Keratinocyte (primary cell): ENCODE measurements around the gene SLC7A14. TPM values are rescaled to one million over a fixed set of nuclear protein-coding genes. Genes with fewer than 3 reads are reported as not detected.

ENCODE experiments used
- DNase-seq: peaks from one replicate; pipeline ENCODE4 v3.0.0-alpha.2; 2011; ENCODE audit warnings: low read depth, missing footprints, low spot score
- FAIRE-seq: peaks from 2 replicates; lab custom pipeline; 2011; peaks lifted over from hg19 to GRCh38; lab: Jason Lieb, UNC
- H2AFZ ChIP-seq: 2 replicates; pipeline ENCODE4 v1.6.0; 2012; ENCODE audit warnings: low read length, control low read depth, inconsistent platforms; ENCODE audit not compliant: control insufficient read depth
- H3K27ac ChIP-seq: 2 replicates; pipeline ENCODE4 v1.5.1; 2011; ENCODE audit warnings: low read length; ENCODE audit not compliant: control insufficient read depth, insufficient read depth
- H3K27me3 ChIP-seq: 3 replicates; pipeline ENCODE4 v1.6.0; 2011; ENCODE audit warnings: low read length; ENCODE audit not compliant: control insufficient read depth, insufficient read depth; ENCODE audit errors: extremely low read depth
- H3K36me3 ChIP-seq, 2 experiments: 2 replicates in 1 of 2; 3 replicates in 1 of 2; pipeline ENCODE4 v1.5.1; 2011; ENCODE audit warnings: low read length in 2 of 2, mild to moderate bottlenecking in 1 of 2; ENCODE audit not compliant: control insufficient read depth in 2 of 2, insufficient read depth in 2 of 2; ENCODE audit errors: extremely low read depth in 1 of 2
- H3K4me1 ChIP-seq: 3 replicates; pipeline ENCODE4 v1.5.1; 2011; ENCODE audit warnings: low read length; ENCODE audit not compliant: control insufficient read depth, insufficient read depth; ENCODE audit errors: extremely low read depth
- H3K4me2 ChIP-seq: 3 replicates; pipeline ENCODE4 v1.6.0; 2011; ENCODE audit warnings: low read depth, low read length; ENCODE audit not compliant: control insufficient read depth, insufficient read depth; ENCODE audit errors: extremely low read depth
- H3K4me3 ChIP-seq, 3 experiments: fragments of 200-600 bp in 1 of 3; sonication (generic) in 1 of 3; 2 replicates in 2 of 3; 3 replicates in 1 of 3; pipeline ENCODE4 v1.5.1; 2011 to 2016; ENCODE audit warnings: low read length in 3 of 3, mild to moderate bottlenecking in 3 of 3, control low read depth in 2 of 3, inconsistent platforms in 1 of 3, low read depth in 1 of 3, mixed read lengths in 1 of 3, mixed run types in 1 of 3, moderate library complexity in 1 of 3; ENCODE audit not compliant: control insufficient read depth in 2 of 3, insufficient read depth in 2 of 3; ENCODE audit errors: extremely low read depth in 1 of 3
- H3K79me2 ChIP-seq: 2 replicates; pipeline ENCODE4 v1.6.0; 2012; ENCODE audit warnings: low read length; ENCODE audit not compliant: control insufficient read depth, insufficient read depth
- H3K9ac ChIP-seq: 3 replicates; pipeline ENCODE4 v1.6.0; 2011; ENCODE audit warnings: low read length; ENCODE audit not compliant: control insufficient read depth, insufficient read depth; ENCODE audit errors: extremely low read depth
- H3K9me1 ChIP-seq: 3 replicates; pipeline ENCODE4 v1.6.0; 2011; ENCODE audit warnings: low read length; ENCODE audit not compliant: control insufficient read depth, insufficient read depth; ENCODE audit errors: extremely low read depth
- H3K9me3 ChIP-seq: 2 replicates; pipeline ENCODE4 v1.5.1; 2012; ENCODE audit warnings: low read depth, low read length; ENCODE audit not compliant: control insufficient read depth
- H4K20me1 ChIP-seq: 3 replicates; pipeline ENCODE4 v1.6.0; 2011; ENCODE audit warnings: low read length; ENCODE audit not compliant: control insufficient read depth, insufficient read depth; ENCODE audit errors: extremely low read depth
- CTCF ChIP-seq, 3 experiments: IDR thresholded peaks in 1 of 3; conservative IDR thresholded peaks in 1 of 3; optimal IDR thresholded peaks in 1 of 3; 2 replicates in 2 of 3; 3 replicates in 1 of 3; pipeline versions ENCODE3 to v1.5.1; 2011; ENCODE audit warnings: low read length in 3 of 3, mild to moderate bottlenecking in 3 of 3, moderate library complexity in 2 of 3, control low read depth in 1 of 3, inconsistent platforms in 1 of 3; ENCODE audit not compliant: insufficient read depth in 2 of 3; ENCODE audit errors: extremely low read depth in 1 of 3
- EZH2 ChIP-seq: IDR thresholded peaks from one replicate; pipeline ENCODE4 v1.6.1; 2012; ENCODE audit warnings: inconsistent platforms, mild to moderate bottlenecking, low read length, moderate library complexity
- dilution Hi-C: fragments of 300-500 bp; cut with MboI; formaldehyde crosslinking; loops from one replicate; pipeline ENCODE4 v1.7.0; 2020; ENCODE audit warnings: low sequenced_read_pairs; ENCODE audit not compliant: extremely low pct_ligation_motif_present
- polyA plus RNA-seq, 5 experiments: library from polyadenylated mRNA; depleted of rRNA in 3 of 5; stranded (reverse) in 3 of 5; stranded (forward) in 1 of 5; unstranded in 1 of 5; fragments of >200 nt; gene quantifications; 1 replicate in 1 of 5; 2 replicates in 3 of 5; 3 replicates in 1 of 5; pipeline versions ENCODE4 v1.2.1 to v1.2.3, GENCODE V29; 2011 to 2012; ENCODE audit warnings: missing spikeins in 2 of 5, low read depth in 1 of 5, low replicate concordance in 1 of 5

SLC7A14 gene
- polyA plus RNA-seq, 1 donor (not counting 4 experiments of a cell fraction or from before 2014, with no cell fraction given), result not detected

- dilution Hi-C loops, result no loop called here
- no peak for DNase-seq
- no peak overlapping the region for H3K4me3 ChIP-seq
These were observed 30.5 kb downstream of the SLC7A14 start for GRCh38 chr3:170555329-170555728.

GRCh38 chr3:170553788-170554757, 31.8 kb downstream of the SLC7A14 start:
- no peak overlapping the region for H3K4me2 ChIP-seq
- no peak overlapping the region for H3K9ac ChIP-seq

More at GRCh38 chr3:170555329-170555728, 30.5 kb downstream of the SLC7A14 start:
- Histone ChIP-seq H3K79me2 (no peaks in the 10 kb centered on the region), H3K9ac (no peak overlapping the region), H3K36me3 (no peaks in the 10 kb centered on the region), H4K20me1 (no peaks in the 10 kb centered on the region), H3K27ac (no peak overlapping the region), H3K4me1 (no peaks in the 10 kb centered on the region), H3K4me2 (no peak overlapping the region), H3K27me3 (no peaks in the 10 kb centered on the region), H3K9me1 (no peaks in the 10 kb centered on the region), H3K9me3 (no peaks in the 10 kb centered on the region), H2AFZ (no peak overlapping the region)
- FAIRE-seq, result no peak
- TF ChIP-seq EZH2 (no peak), CTCF (optimal IDR thresholded peaks at IDR 0.05 in 1 of 3, IDR thresholded peaks at IDR 0.05 in 1 of 3, conservative IDR thresholded peaks at IDR 0.05 in 1 of 3; ENCODE audit: extremely low read depth in 1 of 3, insufficient read depth in 2 of 3, low read length in 3 of 3) (no peak)

More at GRCh38 chr3:170553788-170554757, 31.8 kb downstream of the SLC7A14 start:
- Histone ChIP-seq H3K79me2 (no peaks in the 10 kb centered on the region), H3K4me3 (no peak overlapping the region), H3K27ac (no peak overlapping the region), H3K9me1 (no peaks in the 10 kb centered on the region), H3K4me1 (no peaks in the 10 kb centered on the region), H4K20me1 (no peaks in the 10 kb centered on the region), H3K27me3 (no peaks in the 10 kb centered on the region), H3K9me3 (no peaks in the 10 kb centered on the region), H3K36me3 (no peaks in the 10 kb centered on the region), H2AFZ (no peak overlapping the region)
- FAIRE-seq (no peak), DNase-seq (no peak)
- no peak for TF ChIP-seq CTCF (optimal IDR thresholded peaks at IDR 0.05 in 1 of 3, IDR thresholded peaks at IDR 0.05 in 1 of 3, conservative IDR thresholded peaks at IDR 0.05 in 1 of 3; ENCODE audit: extremely low read depth in 1 of 3, insufficient read depth in 2 of 3, low read length in 3 of 3)
- TF ChIP-seq EZH2, result no peak
- dilution Hi-C loops, result no loop called here
